ENCODE data around the gene BRPF1. TPM values are rescaled to one million over a fixed set of nuclear protein-coding genes. Genes with fewer than 3 reads are reported as not detected.

Gene BRPF1
- polyA plus RNA-seq, 1 of the 3 experiments (the other 2 are of a cell fraction), result 13.0 TPM

DNA sequence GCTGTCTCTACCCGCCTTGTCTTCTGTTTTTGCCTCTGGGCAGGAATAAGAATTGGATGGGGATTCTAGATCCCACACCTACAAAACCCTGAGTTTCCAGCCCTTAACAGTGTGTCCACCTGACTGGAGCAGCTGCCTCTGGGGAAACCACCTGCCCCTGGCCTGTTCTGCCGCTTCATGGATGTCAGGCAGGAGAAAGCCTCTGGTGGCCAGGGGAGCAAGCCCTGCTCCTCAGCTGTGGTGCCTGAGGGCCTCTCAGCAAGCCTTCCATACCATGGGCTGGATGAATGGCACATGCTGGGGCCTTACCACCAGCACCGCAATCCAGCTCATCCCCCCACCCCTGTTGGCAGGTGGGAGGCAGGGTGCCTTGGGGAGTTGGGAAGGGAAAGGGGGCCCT, 33.2 kb upstream of the BRPF1 start:
- ChIA-PET CTCF (interaction anchor here (0.7 kb wide), 1 partner anchor 29 kb away, joined by 3 read pairs; no protein-coding TSS in a partner anchor), POLR2A (no interaction called here)
- H2AFZ ChIP-seq (ENCODE audit: low read depth), result no peak overlapping the region
- 100% methylated on average over 1 of the region's 3 CpGs for WGBS (ENCODE audit: low lambda C conversion rate)
- no peak overlapping the region for H3K27ac ChIP-seq (ENCODE audit: low read depth in 2 of 2, low read length in 1 of 2)
- no peaks in the 10 kb centered on the region for H4K20me1 ChIP-seq (ENCODE audit: insufficient read depth)
- H3K4me1 ChIP-seq (ENCODE audit: control insufficient read depth in 1 of 2, insufficient read depth in 2 of 2, low read depth in 1 of 2, low read length in 1 of 2), result peaks cover 0 to under 1% of the 10 kb centered on the region in 2 experiments; a peak in 1 of 4 replicates
- H3K4me2 ChIP-seq, result no peak overlapping the region
- no peaks in the 10 kb centered on the region for H3F3A ChIP-seq (replicated peaks; ENCODE audit: insufficient read depth)
- TF ChIP-seq ELF1 (IDR thresholded peaks at IDR 0.05), result no peak
- no peak for TF ChIP-seq POLR2AphosphoS5 (IDR thresholded peaks at IDR 0.05; ENCODE audit: low read depth, low read length)
- no peak for TF ChIP-seq GABPA (IDR thresholded peaks at IDR 0.05; ENCODE audit: low read depth)
- no peak for TF ChIP-seq SIN3A (IDR thresholded peaks at IDR 0.05; ENCODE audit: borderline replicate concordance, low read depth, low read length)
- no peak for TF ChIP-seq FOXJ3 (CRISPR knock-in tag; IDR thresholded peaks at IDR 0.05)
- TF ChIP-seq, protein P1, sequence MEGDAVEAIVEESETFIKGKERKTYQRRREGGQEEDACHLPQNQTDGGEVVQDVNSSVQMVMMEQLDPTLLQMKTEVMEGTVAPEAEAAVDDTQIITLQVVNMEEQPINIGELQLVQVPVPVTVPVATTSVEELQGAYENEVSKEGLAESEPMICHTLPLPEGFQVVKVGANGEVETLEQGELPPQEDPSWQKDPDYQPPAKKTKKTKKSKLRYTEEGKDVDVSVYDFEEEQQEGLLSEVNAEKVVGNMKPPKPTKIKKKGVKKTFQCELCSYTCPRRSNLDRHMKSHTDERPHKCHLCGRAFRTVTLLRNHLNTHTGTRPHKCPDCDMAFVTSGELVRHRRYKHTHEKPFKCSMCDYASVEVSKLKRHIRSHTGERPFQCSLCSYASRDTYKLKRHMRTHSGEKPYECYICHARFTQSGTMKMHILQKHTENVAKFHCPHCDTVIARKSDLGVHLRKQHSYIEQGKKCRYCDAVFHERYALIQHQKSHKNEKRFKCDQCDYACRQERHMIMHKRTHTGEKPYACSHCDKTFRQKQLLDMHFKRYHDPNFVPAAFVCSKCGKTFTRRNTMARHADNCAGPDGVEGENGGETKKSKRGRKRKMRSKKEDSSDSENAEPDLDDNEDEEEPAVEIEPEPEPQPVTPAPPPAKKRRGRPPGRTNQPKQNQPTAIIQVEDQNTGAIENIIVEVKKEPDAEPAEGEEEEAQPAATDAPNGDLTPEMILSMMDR (IDR thresholded peaks at IDR 0.05), result no peak
- TF ChIP-seq EP300 (IDR thresholded peaks at IDR 0.05; ENCODE audit: borderline replicate concordance in 1 of 2, low read depth in 1 of 2, low read length in 1 of 2), result no peak
- TF ChIP-seq TCF12 (IDR thresholded peaks at IDR 0.05), result no peak
- no peak for TF ChIP-seq GATA2 (CRISPR knock-in tag; IDR thresholded peaks at IDR 0.05)
- no peak for TF ChIP-seq NRF1 (IDR thresholded peaks at IDR 0.05; ENCODE audit: low read depth, low read length)
- TF ChIP-seq JUND (IDR thresholded peaks at IDR 0.05), result no peak
- no peak for TF ChIP-seq RCOR1 (IDR thresholded peaks at IDR 0.05; ENCODE audit: low read length)
- TF ChIP-seq, protein P2, sequence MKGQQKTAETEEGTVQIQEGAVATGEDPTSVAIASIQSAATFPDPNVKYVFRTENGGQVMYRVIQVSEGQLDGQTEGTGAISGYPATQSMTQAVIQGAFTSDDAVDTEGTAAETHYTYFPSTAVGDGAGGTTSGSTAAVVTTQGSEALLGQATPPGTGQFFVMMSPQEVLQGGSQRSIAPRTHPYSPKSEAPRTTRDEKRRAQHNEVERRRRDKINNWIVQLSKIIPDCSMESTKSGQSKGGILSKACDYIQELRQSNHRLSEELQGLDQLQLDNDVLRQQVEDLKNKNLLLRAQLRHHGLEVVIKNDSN (IDR thresholded peaks at IDR 0.05; ENCODE audit: borderline replicate concordance, low read depth), result no peak
- TF ChIP-seq RFX5 (IDR thresholded peaks at IDR 0.05; ENCODE audit: low read length), result no peak
- no peak for DNase-seq
- no peaks in the 10 kb centered on the region for H3K79me2 ChIP-seq (ENCODE audit: insufficient read depth)
- H3K27me3 ChIP-seq (ENCODE audit: insufficient read depth), result no peaks in the 10 kb centered on the region
- no peaks in the 10 kb centered on the region for H3K9me3 ChIP-seq
- no peak overlapping the region for H3K9ac ChIP-seq
- no peak overlapping the region for H3K4me3 ChIP-seq (ENCODE audit: low read depth in 2 of 2, low read length in 1 of 2)
- H3K9me2 ChIP-seq, result no peaks in the 10 kb centered on the region
- H3K36me3 ChIP-seq (replicated peaks in 1 of 2; ENCODE audit: control insufficient read depth in 1 of 2, insufficient read depth in 2 of 2, low read length in 1 of 2), result peaks cover 2 to 40% of the 10 kb centered on the region in 2 experiments

DNA sequence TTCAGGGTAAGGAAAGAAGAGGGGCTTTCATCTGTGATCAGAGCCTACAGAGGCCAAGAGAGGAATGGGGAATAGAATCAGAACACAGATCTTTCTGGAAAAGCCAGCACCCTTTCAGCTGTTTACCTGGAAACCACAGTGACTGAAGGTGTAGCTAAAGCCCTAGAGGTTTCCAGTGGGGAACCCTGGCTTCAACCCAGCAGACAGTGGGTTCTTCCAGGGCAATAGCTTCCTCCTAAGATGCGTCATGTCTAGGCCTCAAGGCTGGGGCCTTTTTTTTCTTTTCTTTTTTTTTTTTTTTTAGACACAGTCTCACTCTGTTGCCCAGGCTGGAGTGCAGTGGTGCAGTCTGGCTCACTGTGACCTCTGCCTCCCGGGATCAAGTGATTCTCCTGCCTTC, 31.0 kb upstream of the BRPF1 start:
- H3K9me2 ChIP-seq, result no peaks in the 10 kb centered on the region
- H3K79me2 ChIP-seq (ENCODE audit: insufficient read depth), result no peaks in the 10 kb centered on the region
- no peak overlapping the region for H3K27ac ChIP-seq (ENCODE audit: low read depth in 2 of 2, low read length in 1 of 2)
- H3K4me3 ChIP-seq (ENCODE audit: low read depth in 2 of 2, low read length in 1 of 2), result no peak overlapping the region
- H3K9ac ChIP-seq, result no peak overlapping the region
- no peaks in the 10 kb centered on the region for H3F3A ChIP-seq (replicated peaks; ENCODE audit: insufficient read depth)
- ChIA-PET CTCF (no interaction called here), POLR2A (interaction anchor here (0.8 kb wide), 1 partner anchor 30 kb away, joined by 3 read pairs; no protein-coding TSS in a partner anchor)
- no peak overlapping the region for H3K4me2 ChIP-seq
- H3K36me3 ChIP-seq (replicated peaks in 1 of 2; ENCODE audit: control insufficient read depth in 1 of 2, insufficient read depth in 2 of 2, low read length in 1 of 2), result peaks cover 0 to 26% of the 10 kb centered on the region in 2 experiments
- no peak overlapping the region for H2AFZ ChIP-seq (ENCODE audit: low read depth)
- H3K9me3 ChIP-seq, result no peaks in the 10 kb centered on the region
- 88% methylated on average over 2 of the region's 2 CpGs for WGBS (ENCODE audit: low lambda C conversion rate)
- H4K20me1 ChIP-seq (ENCODE audit: insufficient read depth), result no peaks in the 10 kb centered on the region
- peaks cover 0 to 13% of the 10 kb centered on the region in 2 experiments; a peak in 1 of 4 replicates for H3K4me1 ChIP-seq (ENCODE audit: control insufficient read depth in 1 of 2, insufficient read depth in 2 of 2, low read depth in 1 of 2, low read length in 1 of 2)
- TF ChIP-seq RXRA (IDR thresholded peaks at IDR 0.05; ENCODE audit: borderline replicate concordance, low read depth), result no peak
- no peak for TF ChIP-seq EZH2phosphoT487 (IDR thresholded peaks at IDR 0.05; ENCODE audit: borderline replicate concordance, low read depth)
- TF ChIP-seq TAF1 (IDR thresholded peaks at IDR 0.05; ENCODE audit: borderline replicate concordance, low read depth, low read length), result no peak
- TF ChIP-seq, protein P3, sequence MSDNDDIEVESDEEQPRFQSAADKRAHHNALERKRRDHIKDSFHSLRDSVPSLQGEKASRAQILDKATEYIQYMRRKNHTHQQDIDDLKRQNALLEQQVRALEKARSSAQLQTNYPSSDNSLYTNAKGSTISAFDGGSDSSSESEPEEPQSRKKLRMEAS (IDR thresholded peaks at IDR 0.05; ENCODE audit: low read depth), result no peak
- TF ChIP-seq FOSL2 (IDR thresholded peaks at IDR 0.05; ENCODE audit: borderline replicate concordance, low read depth), result no peak
- TF ChIP-seq MEF2A (IDR thresholded peaks at IDR 0.05; ENCODE audit: borderline replicate concordance, low read depth), result no peak
- TF ChIP-seq JUND (IDR thresholded peaks at IDR 0.05), result no peak
- TF ChIP-seq MXI1 (IDR thresholded peaks at IDR 0.05; ENCODE audit: low read depth, low read length), result no peak
- no peak for TF ChIP-seq GABPA (IDR thresholded peaks at IDR 0.05; ENCODE audit: low read depth)
- TF ChIP-seq, protein P2 (IDR thresholded peaks at IDR 0.05; ENCODE audit: borderline replicate concordance, low read depth), result no peak
- TF ChIP-seq CHD2 (IDR thresholded peaks at IDR 0.05; ENCODE audit: low read length, partially characterized antibody), result no peak
- TF ChIP-seq RFX5 (IDR thresholded peaks at IDR 0.05; ENCODE audit: low read length), result no peak
- TF ChIP-seq, protein P4, sequence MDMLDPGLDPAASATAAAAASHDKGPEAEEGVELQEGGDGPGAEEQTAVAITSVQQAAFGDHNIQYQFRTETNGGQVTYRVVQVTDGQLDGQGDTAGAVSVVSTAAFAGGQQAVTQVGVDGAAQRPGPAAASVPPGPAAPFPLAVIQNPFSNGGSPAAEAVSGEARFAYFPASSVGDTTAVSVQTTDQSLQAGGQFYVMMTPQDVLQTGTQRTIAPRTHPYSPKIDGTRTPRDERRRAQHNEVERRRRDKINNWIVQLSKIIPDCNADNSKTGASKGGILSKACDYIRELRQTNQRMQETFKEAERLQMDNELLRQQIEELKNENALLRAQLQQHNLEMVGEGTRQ (IDR thresholded peaks at IDR 0.05; ENCODE audit: borderline replicate concordance, low read depth, low read length), result no peak
- no peak for TF ChIP-seq YY1 (IDR thresholded peaks at IDR 0.05; ENCODE audit: low read depth)
- H3K27me3 ChIP-seq (ENCODE audit: insufficient read depth), result no peaks in the 10 kb centered on the region
- no peak for DNase-seq
